ENCODE data around the gene SLC22A13. TPM values are rescaled to one million over a fixed set of nuclear protein-coding genes. Genes with fewer than 3 reads are reported as not detected.

SLC22A13 gene
- total and polyA plus RNA-seq, 8 donors, result 0.05 to 0.69 (median 0.24) TPM; not detected in 1

DNA sequence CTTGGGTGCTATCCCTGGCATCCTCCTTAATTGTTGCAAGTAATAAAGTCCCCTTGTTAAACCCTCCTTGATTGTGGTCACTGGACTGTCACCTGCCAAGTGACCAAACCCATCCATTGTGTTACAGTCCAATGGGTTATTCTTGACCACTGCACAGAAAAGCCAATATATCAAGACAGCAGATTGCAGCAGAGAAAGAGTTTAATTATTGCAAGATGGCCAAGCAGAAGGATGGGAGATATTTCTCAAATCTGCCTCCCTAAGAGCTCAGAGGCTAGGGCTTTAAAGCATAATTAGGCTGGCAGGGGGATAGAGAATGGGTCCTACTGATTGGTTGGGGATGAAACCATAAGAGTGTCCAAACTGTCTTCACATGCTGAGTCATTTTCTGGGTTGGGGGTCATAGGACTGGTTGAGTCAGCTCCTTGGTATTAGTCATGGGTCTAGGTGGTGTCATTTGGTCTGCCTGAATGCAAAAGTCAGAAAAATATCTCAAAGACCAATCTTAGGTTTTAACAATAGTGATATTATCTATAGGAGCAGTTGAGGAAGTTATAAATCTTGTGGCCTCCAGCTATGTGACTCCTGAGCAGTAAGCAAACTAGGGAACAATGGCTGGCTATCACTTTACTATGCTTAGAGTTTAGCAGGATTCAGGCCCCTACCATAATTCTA lies 61.9 kb downstream of the SLC22A13 start:
- H3K9me3 ChIP-seq, result no peaks in the 10 kb centered on the region
- ATAC-seq (no peak), DNase-seq (no peak), FAIRE-seq (no peak)
- intact Hi-C loops (cut with DNase I), result no loop called here
- TF ChIP-seq, protein P1, sequence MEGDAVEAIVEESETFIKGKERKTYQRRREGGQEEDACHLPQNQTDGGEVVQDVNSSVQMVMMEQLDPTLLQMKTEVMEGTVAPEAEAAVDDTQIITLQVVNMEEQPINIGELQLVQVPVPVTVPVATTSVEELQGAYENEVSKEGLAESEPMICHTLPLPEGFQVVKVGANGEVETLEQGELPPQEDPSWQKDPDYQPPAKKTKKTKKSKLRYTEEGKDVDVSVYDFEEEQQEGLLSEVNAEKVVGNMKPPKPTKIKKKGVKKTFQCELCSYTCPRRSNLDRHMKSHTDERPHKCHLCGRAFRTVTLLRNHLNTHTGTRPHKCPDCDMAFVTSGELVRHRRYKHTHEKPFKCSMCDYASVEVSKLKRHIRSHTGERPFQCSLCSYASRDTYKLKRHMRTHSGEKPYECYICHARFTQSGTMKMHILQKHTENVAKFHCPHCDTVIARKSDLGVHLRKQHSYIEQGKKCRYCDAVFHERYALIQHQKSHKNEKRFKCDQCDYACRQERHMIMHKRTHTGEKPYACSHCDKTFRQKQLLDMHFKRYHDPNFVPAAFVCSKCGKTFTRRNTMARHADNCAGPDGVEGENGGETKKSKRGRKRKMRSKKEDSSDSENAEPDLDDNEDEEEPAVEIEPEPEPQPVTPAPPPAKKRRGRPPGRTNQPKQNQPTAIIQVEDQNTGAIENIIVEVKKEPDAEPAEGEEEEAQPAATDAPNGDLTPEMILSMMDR (IDR thresholded peaks at IDR 0.05), result no peak
- no peaks in the 10 kb centered on the region for H3K4me1 ChIP-seq
- no peak overlapping the region for H3K4me3 ChIP-seq
- H3K27me3 ChIP-seq, result no peaks in the 10 kb centered on the region
- no peaks in the 10 kb centered on the region for H3K36me3 ChIP-seq
- H3K27ac ChIP-seq, result no peak overlapping the region

Other genes starting within 250 kb of the SLC22A13 start
- 10 to 100 TPM in 2 of 6 donors, 1 to 10 TPM in 4; 7.5 to 15.6 (median 8.9) TPM for gene PLCD1, start 236.2 kb upstream of the SLC22A13 start, total RNA-seq
- 10 to 100 TPM; 14.3 to 14.6 TPM for gene PLCD1, start 236.2 kb upstream of the SLC22A13 start, polyA plus RNA-seq
- gene DLEC1, start 226.6 kb upstream of the SLC22A13 start, total RNA-seq, result under 1 TPM; 0.14 to 0.60 (median 0.49) TPM
- under 1 TPM; 0.61 to 0.75 TPM for gene DLEC1, start 226.6 kb upstream of the SLC22A13 start, polyA plus RNA-seq
- 10 to 100 TPM; 44.2 to 66.9 (median 59.0) TPM for gene ACAA1, start 128.7 kb upstream of the SLC22A13 start, total RNA-seq
- gene ACAA1, start 128.7 kb upstream of the SLC22A13 start, polyA plus RNA-seq, result 100 to 1,000 TPM in 1 of 2 donors, 10 to 100 TPM in 1; 99.3 to 110 TPM
- gene MYD88, start 127.2 kb upstream of the SLC22A13 start, total RNA-seq, result 10 to 100 TPM in 3 of 6 donors, 1 to 10 TPM in 3; 7.2 to 20.2 (median 9.9) TPM
- 10 to 100 TPM in 1 of 2 donors, 1 to 10 TPM in 1; 8.2 to 14.2 TPM for gene MYD88, start 127.2 kb upstream of the SLC22A13 start, polyA plus RNA-seq
- 10 to 100 TPM in 4 of 6 donors, 1 to 10 TPM in 2; 8.5 to 16.0 (median 10.4) TPM for gene OXSR1, start 100.3 kb upstream of the SLC22A13 start, total RNA-seq
- gene OXSR1, start 100.3 kb upstream of the SLC22A13 start, polyA plus RNA-seq, result 10 to 100 TPM in 1 of 2 donors, 1 to 10 TPM in 1; 6.3 to 10.7 TPM
- gene SLC22A14, start 16.5 kb downstream of the SLC22A13 start, total RNA-seq, result under 1 TPM in 2 of 6 donors, not detected in 4; 0.12 TPM
- gene SLC22A14, start 16.5 kb downstream of the SLC22A13 start, polyA plus RNA-seq, result under 1 TPM; 0.15 to 0.35 TPM
- 1 to 10 TPM; 4.3 to 6.9 (median 4.7) TPM for gene XYLB, start 81.0 kb downstream of the SLC22A13 start, total RNA-seq
- gene XYLB, start 81.0 kb downstream of the SLC22A13 start, polyA plus RNA-seq, result 1 to 10 TPM; 1.6 to 2.4 TPM
- 10 to 100 TPM in 1 of 6 donors, 1 to 10 TPM in 5; 4.1 to 10.9 (median 5.8) TPM for gene ACVR2B, start 188.1 kb downstream of the SLC22A13 start, total RNA-seq
- gene ACVR2B, start 188.1 kb downstream of the SLC22A13 start, polyA plus RNA-seq, result 1 to 10 TPM; 1.3 to 2.1 TPM
- gene EXOG, start 230.5 kb downstream of the SLC22A13 start, total RNA-seq, result 1 to 10 TPM; 3.7 to 6.6 (median 4.3) TPM
- gene EXOG, start 230.5 kb downstream of the SLC22A13 start, polyA plus RNA-seq, result 10 to 100 TPM in 1 of 2 donors, 1 to 10 TPM in 1; 6.4 to 10.3 TPM

Measured in pancreas (tissue), 10 donors.